ENCODE data around the gene ZNF212.

GRCh38 chr7:149239345-149240143 is at the start of gene ZNF212:
- TF ChIP-seq CTCF (IDR thresholded peaks at IDR 0.05; ENCODE audit: low read depth, low read length, poor library complexity, severe bottlenecking), result peak; percentile 98
- no peak for TF ChIP-seq EZH2phosphoT487 (IDR thresholded peaks at IDR 0.05; ENCODE audit: borderline replicate concordance, low read length)

All from DOHH2 (cell line).